GM12878 (cell line): ENCODE results near the gene PPP6C.

Source experiments
- POLR2A ChIP-seq: IDR thresholded peaks from 2 replicates; pipeline ENCODE4 v1.6.1; 2011; ENCODE audit warnings: low read depth, mild to moderate bottlenecking, low read length
- YY1 ChIP-seq: IDR thresholded peaks from 2 replicates; pipeline ENCODE4 v1.6.1; 2011; ENCODE audit warnings: low read depth, mild to moderate bottlenecking, low read length

GRCh38 chr9:125180876-125181275 lies 8.7 kb downstream of the PPP6C start:
- TF ChIP-seq YY1 (no peak), POLR2A (no peak)
